Esophagus muscularis mucosa (tissue), 4 donors: ENCODE results near the gene EIF4EBP2. TPM values are rescaled to one million over a fixed set of nuclear protein-coding genes. Genes with fewer than 3 reads are reported as not detected.

Experiments used
- DNase-seq: peaks from one replicate; pipeline ENCODE4 v3.0.0-alpha.2; 2017; ENCODE audit errors: extremely low spot score
- H3K27ac ChIP-seq, 4 donors: fragments of 200-600 bp; sonication (generic); replicated peaks in 1 of 4; 1 replicate in 3 of 4; 2 replicates in 1 of 4; pipeline ENCODE4 v1.5.1; 2016 to 2019; ENCODE audit warnings: mild to moderate bottlenecking in 1 of 4
- H3K27me3 ChIP-seq, 4 donors: fragments of 200-600 bp; sonication (generic); one replicate each; pipeline versions ENCODE4 v1.5.1 to v1.6.0; 2016 to 2019
- H3K36me3 ChIP-seq, 4 donors: fragments of 200-600 bp; sonication (generic); one replicate each; pipeline ENCODE4 v1.5.1; 2016 to 2019
- H3K4me1 ChIP-seq, 4 donors: fragments of 200-600 bp; sonication (generic); one replicate each; pipeline ENCODE4 v1.5.1; 2016 to 2019
- H3K4me3 ChIP-seq, 4 donors: fragments of 200-600 bp; sonication (generic); 1 replicate in 2 of 4; 2 replicates in 2 of 4; pipeline ENCODE4 v1.5.1; 2016 to 2019; ENCODE audit warnings: mild to moderate bottlenecking in 4 of 4, moderate library complexity in 1 of 4
- H3K9me3 ChIP-seq, 4 donors: fragments of 200-600 bp; sonication (generic); 1 replicate in 3 of 4; 2 replicates in 1 of 4; pipeline ENCODE4 v1.5.1; 2016 to 2019
- CTCF ChIP-seq, 3 experiments: fragments of 200-600 bp in 2 of 3; fragments of 450-650 bp in 1 of 3; sonication (generic) in 2 of 3; IDR thresholded peaks; one replicate each; pipeline ENCODE4 v1.5.1; 2017 to 2019; ENCODE audit warnings: antibody characterized with exemption in 3 of 3, mild to moderate bottlenecking in 2 of 3, moderate library complexity in 1 of 3
- EP300 ChIP-seq: sonication (generic); formaldehyde crosslinking; IDR thresholded peaks from one replicate; pipeline ENCODE4 v1.6.1; 2017; ENCODE audit warnings: antibody characterized with exemption
- POLR2A ChIP-seq: fragments of 450-650 bp; IDR thresholded peaks from one replicate; pipeline ENCODE4 v1.6.1; 2017; ENCODE audit warnings: antibody characterized with exemption, moderate library complexity, mild to moderate bottlenecking, low read depth
- POLR2AphosphoS5 ChIP-seq, 2 donors: sonication (generic); formaldehyde crosslinking; IDR thresholded peaks; one replicate each; pipeline ENCODE4 v1.6.1; 2017; ENCODE audit warnings: antibody characterized with exemption in 2 of 2
- WGBS: methylation state at CpG from one replicate; pipeline ENCODE4 v1.1.5; 2018; 5-methylcytosine and 5-hydroxymethylcytosine counted together
- intact Hi-C: fragments of 100-400 bp; cut with DNase I; formaldehyde crosslinking; loops from one replicate; pipeline ENCODE4 v1.15.1; 2023
- total RNA-seq, 4 donors: library from RNA; depleted of rRNA; stranded (reverse); fragments of >200 nt; gene quantifications; one replicate each; pipeline versions ENCODE4 v1.1.0 to v1.2.1, GENCODE V29; 2016

EIF4EBP2 gene
- total RNA-seq, 4 donors from 2014 or later, result 73.6 to 99.9 (median 78.4) TPM

- TF ChIP-seq CTCF (IDR thresholded peaks at IDR 0.05) (no peak), POLR2AphosphoS5 (IDR thresholded peaks at IDR 0.05) (no peak), POLR2A (no peak), EP300 (no peak)
- intact Hi-C loops, result no loop called here
- WGBS, result 74% methylated on average over 10 of the region's 17 CpGs
- Histone ChIP-seq H3K36me3 (no peaks in the 10 kb centered on the region), H3K27ac (peak overlapping the region; percentile 83 to 88 (median 86)), H3K27me3 (no peaks in the 10 kb centered on the region), H3K9me3 (no peaks in the 10 kb centered on the region), H3K4me1 (peaks cover 33 to 47% (median 44%) of the 10 kb centered on the region in 4 donors), H3K4me3 (peak overlapping the region; percentile 52 to 55 (median 52))
- DNase-seq, result no peak
Measured at GRCh38 chr10:70457759-70458305, 53.9 kb downstream of the EIF4EBP2 start.

DNA sequence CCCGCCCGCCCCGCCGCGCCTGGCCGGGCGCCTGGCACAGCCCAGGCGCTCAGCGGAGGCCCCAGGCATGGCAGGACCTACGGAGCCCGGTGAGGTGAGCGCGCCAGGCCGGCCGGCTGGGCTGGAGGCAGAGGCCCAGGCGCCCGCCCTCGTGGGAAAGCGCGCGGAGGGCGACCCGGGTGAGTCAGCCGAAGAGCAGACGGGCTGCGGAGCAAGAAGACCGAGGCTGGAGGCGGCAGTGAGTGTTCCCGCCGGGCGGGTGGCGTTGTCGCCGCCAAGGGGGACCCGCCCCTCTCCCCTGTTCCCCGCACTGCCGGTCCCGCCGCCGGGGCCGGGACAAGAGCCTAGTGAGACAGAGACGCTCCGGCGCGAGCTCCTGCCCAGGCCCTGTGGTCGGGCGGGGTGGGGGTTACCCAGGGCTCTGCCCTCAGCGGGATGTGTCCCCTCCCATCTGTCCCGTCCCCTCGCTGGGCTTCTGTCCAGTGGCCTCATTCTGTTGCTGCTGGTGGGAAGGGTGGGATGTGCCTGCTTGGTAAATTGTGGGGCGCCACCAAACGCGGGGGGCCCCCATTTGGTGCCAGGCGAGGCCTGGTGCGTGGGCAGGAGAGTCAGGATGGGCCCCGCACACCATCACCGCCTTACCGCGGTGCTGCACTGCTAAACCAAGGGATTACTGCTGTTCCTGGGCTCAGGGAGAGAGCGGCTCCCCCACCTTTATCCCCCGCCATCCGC lies 54.5 kb downstream of the EIF4EBP2 start:
- H3K27me3 ChIP-seq, result no peaks in the 10 kb centered on the region
- WGBS, result 23% methylated on average over 7 of the region's 62 CpGs
- intact Hi-C loops, result no loop called here
- no peaks in the 10 kb centered on the region for H3K36me3 ChIP-seq
- H3K4me3 ChIP-seq, result peak overlapping the region; percentile 52 to 55 (median 52)
- H3K27ac ChIP-seq, result peak overlapping the region; percentile 83 to 88 (median 86)
- DNase-seq, result no peak
- H3K9me3 ChIP-seq, result no peaks in the 10 kb centered on the region
- peak in 1 of 3 experiments; percentile 40 for TF ChIP-seq CTCF (IDR thresholded peaks at IDR 0.05)
- TF ChIP-seq POLR2A, result no peak
- no peak for TF ChIP-seq EP300
- peak; percentile 52 to 71 for TF ChIP-seq POLR2AphosphoS5 (IDR thresholded peaks at IDR 0.05)
- peaks cover 39 to 54% (median 50%) of the 10 kb centered on the region in 4 donors for H3K4me1 ChIP-seq

DNA sequence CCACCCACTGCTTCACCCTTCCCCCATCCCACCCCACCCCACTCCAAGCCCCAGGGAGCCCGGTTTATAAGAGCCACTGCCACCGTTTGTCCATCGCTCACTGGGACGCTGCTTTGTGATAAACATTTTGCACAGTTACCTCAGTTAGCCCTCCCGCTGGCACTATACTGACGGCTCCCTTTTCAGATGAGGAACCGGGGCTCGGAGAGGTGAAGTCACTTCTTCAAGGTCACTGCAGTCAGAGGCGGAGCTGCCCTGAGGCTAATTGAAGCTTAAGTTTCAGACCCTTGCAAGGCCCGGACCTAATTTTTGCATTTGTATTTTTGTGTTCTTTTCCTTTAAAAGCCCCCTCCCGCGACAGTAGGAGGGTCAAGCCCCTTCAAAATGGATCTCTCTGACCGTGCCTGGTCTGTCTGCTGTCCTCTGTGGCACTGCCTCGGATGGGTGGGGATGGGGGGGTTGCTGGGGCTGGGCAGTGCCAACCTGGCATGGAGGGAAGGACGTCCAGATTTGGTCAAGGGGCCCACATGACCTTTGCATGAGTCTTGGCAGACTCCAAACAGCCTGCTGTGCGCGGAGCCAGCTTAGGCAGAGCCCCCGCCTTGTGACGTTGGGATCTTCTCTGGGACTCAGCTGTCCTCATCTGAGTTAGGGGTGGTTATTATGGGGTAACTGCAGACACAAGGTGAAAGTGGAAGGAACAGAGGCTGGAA lies 55.3 kb downstream of the EIF4EBP2 start:
- DNase-seq, result no peak
- H3K4me1 ChIP-seq, result peaks cover 39 to 57% (median 53%) of the 10 kb centered on the region in 4 donors
- no peaks in the 10 kb centered on the region for H3K27me3 ChIP-seq
- no peaks in the 10 kb centered on the region for H3K36me3 ChIP-seq
- peak overlapping the region; percentile 83 to 88 (median 86) for H3K27ac ChIP-seq
- WGBS, result 33% methylated on average over 18 of the region's 19 CpGs
- no peaks in the 10 kb centered on the region for H3K9me3 ChIP-seq
- TF ChIP-seq POLR2AphosphoS5 (IDR thresholded peaks at IDR 0.05), result peak in 1 of 2 donors; percentile 25
- TF ChIP-seq POLR2A, result no peak
- H3K4me3 ChIP-seq, result peak overlapping the region; percentile 52 to 55 (median 52)
- intact Hi-C loops, result no loop called here

GRCh38 chr10:70459774-70460490 lies 56.0 kb downstream of the EIF4EBP2 start:
- Histone ChIP-seq H3K27ac (peak overlapping the region; percentile 83 to 88 (median 86)), H3K36me3 (no peaks in the 10 kb centered on the region), H3K27me3 (no peaks in the 10 kb centered on the region), H3K4me3 (peak overlapping the region in 1 of 4 donors; percentile 52), H3K9me3 (no peaks in the 10 kb centered on the region), H3K4me1 (peaks cover 39 to 57% (median 53%) of the 10 kb centered on the region in 4 donors)
- no peak for DNase-seq
- intact Hi-C loops, result loop anchor here (5.0 kb wide), 1 partner anchor 297 kb away; no protein-coding TSS in a partner anchor
- no peak for TF ChIP-seq POLR2AphosphoS5 (IDR thresholded peaks at IDR 0.05)
- 83% methylated on average over 26 of the region's 29 CpGs for WGBS

DNA sequence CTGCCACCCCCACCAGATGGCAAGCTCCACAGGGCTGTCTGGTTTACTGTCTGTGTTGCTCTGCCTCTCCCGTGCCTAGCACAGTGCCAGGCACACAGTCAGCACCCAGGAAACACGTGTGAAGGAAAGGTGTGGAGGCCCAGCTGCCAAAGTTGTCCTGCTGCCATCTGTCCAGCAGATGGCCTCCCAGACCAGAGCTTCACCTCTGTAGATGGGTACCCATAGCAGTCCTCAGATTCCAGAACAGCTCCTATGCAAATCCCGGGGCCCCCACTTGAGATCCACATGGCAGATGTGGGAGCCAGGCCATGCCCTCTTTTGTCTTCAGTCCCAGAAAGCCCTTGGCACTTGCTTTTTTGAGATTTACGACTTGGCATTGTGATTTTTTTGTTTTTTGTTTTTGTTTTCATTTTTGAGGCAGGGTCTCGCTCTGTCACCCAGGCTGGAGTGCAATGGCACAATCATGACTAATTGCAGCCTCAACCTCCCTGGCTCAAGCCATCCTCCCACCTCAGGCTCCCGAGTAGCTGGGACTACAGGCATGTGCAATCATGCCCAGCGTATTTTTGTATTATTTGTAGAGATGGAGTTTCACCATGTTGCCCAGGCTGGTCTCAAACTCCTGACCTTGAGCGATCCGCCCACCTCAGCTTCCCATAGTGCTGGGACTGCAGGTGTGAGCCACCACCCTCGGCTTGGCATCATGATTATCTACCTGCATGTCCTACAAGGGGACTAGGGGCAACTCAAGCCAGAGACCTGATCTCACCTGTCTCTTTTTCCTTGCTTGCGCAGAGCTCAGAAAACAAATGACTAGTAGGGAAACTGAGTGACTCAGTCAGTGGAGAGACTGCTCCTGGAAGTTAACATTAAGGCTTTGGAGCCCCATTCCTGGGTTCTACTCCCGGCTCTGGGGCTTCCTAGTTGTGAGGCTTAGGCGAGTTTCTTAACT lies 57.7 kb downstream of the EIF4EBP2 start:
- peaks cover 39 to 57% (median 53%) of the 10 kb centered on the region in 4 donors for H3K4me1 ChIP-seq
- H3K9me3 ChIP-seq, result no peaks in the 10 kb centered on the region
- TF ChIP-seq POLR2AphosphoS5 (IDR thresholded peaks at IDR 0.05), result no peak
- no peak for TF ChIP-seq POLR2A
- TF ChIP-seq CTCF (IDR thresholded peaks at IDR 0.05), result peak; percentile 80 to 92 (median 90)
- TF ChIP-seq EP300, result no peak
- DNase-seq, result no peak
- no peak overlapping the region for H3K4me3 ChIP-seq
- H3K27ac ChIP-seq, result peak overlapping the region; percentile 31 to 87 (median 50)
- intact Hi-C loops, result loop anchor here (1.0 to 5.0 kb wide), 2 partner anchors 79 to 296 kb away; no protein-coding TSS in a partner anchor
- no peaks in the 10 kb centered on the region for H3K36me3 ChIP-seq
- no peaks in the 10 kb centered on the region for H3K27me3 ChIP-seq
- WGBS, result 57% methylated on average over 12 of the region's 13 CpGs
